Spleen (tissue), 11 donors: ENCODE measurements around the gene SLC66A1. TPM values are rescaled to one million over a fixed set of nuclear protein-coding genes. Genes with fewer than 3 reads are reported as not detected.

Source experiments
- DNase-seq: peaks from one replicate; pipeline ENCODE4 v3.0.0-alpha.2; 2020
- H3K27ac ChIP-seq, 8 donors: fragments of 200-600 bp; sonication (generic) in 7 of 8; 1 replicate in 4 of 8; 2 replicates in 4 of 8; pipeline versions ENCODE4 v1.5.0 to v1.8.0; 2016 to 2021; ENCODE audit warnings: inconsistent platforms in 4 of 8, mild to moderate bottlenecking in 4 of 8, moderate library complexity in 1 of 8
- H3K27me3 ChIP-seq, 7 donors: fragments of 200-600 bp; sonication (generic) in 6 of 7; replicated peaks in 1 of 7; 1 replicate in 4 of 7; 2 replicates in 3 of 7; pipeline versions ENCODE4 v1.5.0 to v1.8.0; 2016 to 2021; ENCODE audit warnings: inconsistent platforms in 3 of 7, mild to moderate bottlenecking in 1 of 7
- H3K36me3 ChIP-seq, 6 donors: fragments of 200-600 bp; sonication (generic) in 5 of 6; 1 replicate in 4 of 6; 2 replicates in 2 of 6; pipeline versions ENCODE4 v1.5.0 to v1.8.0; 2016 to 2021; ENCODE audit warnings: inconsistent platforms in 2 of 6
- H3K4me1 ChIP-seq, 6 donors: fragments of 200-600 bp; sonication (generic) in 5 of 6; 1 replicate in 3 of 6; 2 replicates in 3 of 6; pipeline versions ENCODE4 v1.5.0 to v1.8.0; 2016 to 2021; ENCODE audit warnings: inconsistent platforms in 3 of 6
- H3K4me3 ChIP-seq, 8 donors: fragments of 200-600 bp; sonication (generic) in 7 of 8; 1 replicate in 4 of 8; 2 replicates in 4 of 8; pipeline versions ENCODE4 v1.5.0 to v1.8.0; 2016 to 2021; ENCODE audit warnings: inconsistent platforms in 4 of 8, mild to moderate bottlenecking in 4 of 8, moderate library complexity in 2 of 8
- H3K9me3 ChIP-seq, 8 donors: fragments of 200-600 bp; sonication (generic) in 7 of 8; 1 replicate in 4 of 8; 2 replicates in 4 of 8; pipeline versions ENCODE4 v1.5.0 to v1.8.0; 2016 to 2021; ENCODE audit warnings: inconsistent platforms in 4 of 8
- POLR2A ChIP-seq, 3 donors: fragments of 450-650 bp; IDR thresholded peaks; one replicate each; pipeline ENCODE4 v1.5.1; 2017; ENCODE audit warnings: antibody characterized with exemption in 3 of 3, mild to moderate bottlenecking in 1 of 3
- POLR2AphosphoS5 ChIP-seq, 3 donors: sonication (generic); formaldehyde crosslinking; IDR thresholded peaks; one replicate each; pipeline ENCODE4 v1.5.1; 2017; ENCODE audit warnings: antibody characterized with exemption in 3 of 3
- WGBS, 5 donors: extraction: QIAGEN DNeasy Blood & Tissue Kit in 3 of 5; methylation state at CpG; one replicate each; pipeline versions ENCODE4 v1.1.5 to v1.1.7; 2013 to 2018; 5-methylcytosine and 5-hydroxymethylcytosine counted together
- intact Hi-C: fragments of 100-400 bp; cut with DNase I; formaldehyde crosslinking; loops from one replicate; pipeline ENCODE4 v1.15.0; 2023; ENCODE audit warnings: low total_unique reads
- polyA plus RNA-seq, 3 donors: library from polyadenylated mRNA; stranded (reverse); fragments of 200-250 nt; gene quantifications; one replicate each; pipeline ENCODE4 v1.2.1, GENCODE V29; 2013
- small RNA-seq, 4 donors: library from RNA; depleted of rRNA; stranded (forward); fragments of <200 nt; gene quantifications; one replicate each; pipeline ENCODE3, GENCODE V24; 2016
- total RNA-seq, 7 donors: library from RNA; depleted of rRNA in 3 of 7; stranded (reverse); fragments of >200 nt in 3 of 7; fragmentation: NEBNext Ultra II Directional in 4 of 7; extraction: Animal tissue kit (Norgen Biotek cat#: 25700) in 4 of 7; gene quantifications; one replicate each; pipeline versions ENCODE4 v1.1.0 to v1.2.1, GENCODE V29; 2016 to 2021
- TF ChIP-seq, protein P1 (sequence below), 11 experiments: fragments of 200-600 bp in 7 of 11; fragments of 450-650 bp in 4 of 11; sonication (generic) in 4 of 11; IDR thresholded peaks in 8 of 11; conservative IDR thresholded peaks in 3 of 11; 1 replicate in 7 of 11; 2 replicates in 4 of 11; pipeline versions ENCODE4 v1.4.0 to v1.8.0; 2016 to 2021; ENCODE audit warnings: antibody characterized with exemption in 11 of 11, inconsistent platforms in 4 of 11, mild to moderate bottlenecking in 1 of 11
- donor health status: healthy with polysubstance abuse.
- donor health status: DM: no; HTN: no; CAD: no; lungs with moderate emphysema.
- donor health status: DM: no; HTN: no; CAD: no.
- donor health status: Bipolar disorder and iron deficiency.
- donor health status: healthy.
- donor health status: DM: no; HTN: no; CAD: no.
- donor health status: DM: yes; HTN: yes; CAD: no.

The SLC66A1 gene
- total and polyA plus RNA-seq, 10 donors: 9.6 to 20.9 (median 13.9) TPM

DNA sequence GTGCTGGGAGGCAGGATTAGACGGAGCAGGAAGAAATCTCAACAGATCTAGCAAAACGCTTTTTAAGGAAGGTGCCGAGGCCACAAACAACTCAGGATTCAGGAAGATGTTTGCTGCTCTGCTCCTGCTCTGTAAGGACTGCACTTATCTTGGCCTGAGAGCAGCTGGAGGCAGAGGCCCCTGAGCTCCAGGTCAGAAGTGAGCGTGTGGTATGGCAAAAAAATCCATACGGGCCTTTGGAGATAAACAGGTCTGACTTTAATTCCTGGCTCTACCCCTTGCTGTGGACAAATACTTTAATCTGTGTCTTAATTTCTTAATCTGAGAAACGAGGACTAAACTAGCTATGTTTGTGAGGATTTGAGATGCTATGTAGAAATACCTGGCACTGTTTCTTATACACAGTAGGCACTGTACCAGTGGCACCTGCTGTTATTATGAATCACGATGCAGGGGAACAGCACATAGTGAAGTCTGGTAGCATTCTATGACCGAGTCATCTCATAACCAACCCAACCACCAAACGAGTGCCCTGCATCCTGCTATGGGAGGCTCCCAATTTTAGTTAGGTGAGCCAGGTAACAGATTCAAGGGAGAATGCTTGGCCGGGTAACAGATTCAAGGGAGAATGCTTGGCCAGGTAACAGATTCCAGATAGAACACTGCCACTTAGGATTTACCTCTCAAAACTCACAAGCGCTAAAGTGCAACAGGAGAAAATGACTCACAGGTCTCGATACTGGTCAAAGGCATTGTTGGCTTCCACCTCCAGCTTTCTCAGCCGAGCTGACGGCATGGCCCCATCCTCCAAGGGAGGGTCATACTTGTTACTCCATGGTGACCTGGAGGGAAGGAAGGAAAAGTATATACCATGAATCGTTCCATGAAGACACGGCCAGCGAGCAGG is 65.9 kb downstream of the SLC66A1 start:
- H3K27ac ChIP-seq: no peak overlapping the region

More for the DNA sequence above, 65.9 kb downstream of the SLC66A1 start:
- no peak for TF ChIP-seq POLR2A (IDR thresholded peaks at IDR 0.05)
- TF ChIP-seq, protein P1, sequence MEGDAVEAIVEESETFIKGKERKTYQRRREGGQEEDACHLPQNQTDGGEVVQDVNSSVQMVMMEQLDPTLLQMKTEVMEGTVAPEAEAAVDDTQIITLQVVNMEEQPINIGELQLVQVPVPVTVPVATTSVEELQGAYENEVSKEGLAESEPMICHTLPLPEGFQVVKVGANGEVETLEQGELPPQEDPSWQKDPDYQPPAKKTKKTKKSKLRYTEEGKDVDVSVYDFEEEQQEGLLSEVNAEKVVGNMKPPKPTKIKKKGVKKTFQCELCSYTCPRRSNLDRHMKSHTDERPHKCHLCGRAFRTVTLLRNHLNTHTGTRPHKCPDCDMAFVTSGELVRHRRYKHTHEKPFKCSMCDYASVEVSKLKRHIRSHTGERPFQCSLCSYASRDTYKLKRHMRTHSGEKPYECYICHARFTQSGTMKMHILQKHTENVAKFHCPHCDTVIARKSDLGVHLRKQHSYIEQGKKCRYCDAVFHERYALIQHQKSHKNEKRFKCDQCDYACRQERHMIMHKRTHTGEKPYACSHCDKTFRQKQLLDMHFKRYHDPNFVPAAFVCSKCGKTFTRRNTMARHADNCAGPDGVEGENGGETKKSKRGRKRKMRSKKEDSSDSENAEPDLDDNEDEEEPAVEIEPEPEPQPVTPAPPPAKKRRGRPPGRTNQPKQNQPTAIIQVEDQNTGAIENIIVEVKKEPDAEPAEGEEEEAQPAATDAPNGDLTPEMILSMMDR (IDR thresholded peaks at IDR 0.05 in 8 of 11, conservative IDR thresholded peaks at IDR 0.05 in 3 of 11): no peak
- no peak for TF ChIP-seq POLR2AphosphoS5 (IDR thresholded peaks at IDR 0.05)
- no peaks in the 10 kb centered on the region for H3K9me3 ChIP-seq
- H3K4me1 ChIP-seq: peaks cover 0 to 20% (median 1%) of the 10 kb centered on the region in 6 donors
- intact Hi-C loops: no loop called here
- whole genome bisulfite sequencing, 5 donors: 90 to 96% (median 92%) methylated on average over 17 of the region's 17 CpGs
- H3K4me3 ChIP-seq: no peak overlapping the region
- H3K36me3 ChIP-seq: peaks cover 0 to 100% (median 82%) of the 10 kb centered on the region in 6 donors
- no peak for DNase-seq
- H3K27me3 ChIP-seq: no peaks in the 10 kb centered on the region

Small RNAs within 50 kb of the gene (small RNA-seq; reads per million reads assigned to genes)
- gene RNU6-1099P: 0 reads per million in 4 donors

Other genes starting within 250 kb of the SLC66A1 start
- gene UBR4, start 102.1 kb upstream of the SLC66A1 start, total RNA-seq: 100 to 1,000 TPM; 141 to 177 (median 152) TPM
- gene UBR4, start 102.1 kb upstream of the SLC66A1 start, polyA plus RNA-seq: 100 to 1,000 TPM in 2 of 3 donors, 10 to 100 TPM in 1; 72.5 to 184 (median 128) TPM
- 10 to 100 TPM; 20.9 to 45.6 (median 32.2) TPM for gene EMC1, start 60.8 kb upstream of the SLC66A1 start, total RNA-seq
- gene EMC1, start 60.8 kb upstream of the SLC66A1 start, polyA plus RNA-seq: 1 to 10 TPM; 5.1 to 9.7 (median 5.6) TPM
- 10 to 100 TPM; 12.1 to 31.6 (median 20.7) TPM for gene MRTO4, start 60.5 kb upstream of the SLC66A1 start, total RNA-seq
- 10 to 100 TPM; 41.3 to 44.1 (median 43.2) TPM for gene MRTO4, start 60.5 kb upstream of the SLC66A1 start, polyA plus RNA-seq
- 1 to 10 TPM in 4 of 7 donors, under 1 TPM in 3; 0.60 to 2.2 (median 1.4) TPM for gene AKR7A3, start 23.6 kb upstream of the SLC66A1 start, total RNA-seq
- 1 to 10 TPM in 2 of 3 donors, under 1 TPM in 1; 0.55 to 1.8 (median 1.0) TPM for gene AKR7A3, start 23.6 kb upstream of the SLC66A1 start, polyA plus RNA-seq
- 10 to 100 TPM; 31.4 to 68.4 (median 34.6) TPM for gene AKR7A2, start 182 bp upstream of the SLC66A1 start, total RNA-seq
- gene AKR7A2, start 182 bp upstream of the SLC66A1 start, polyA plus RNA-seq: 10 to 100 TPM; 14.6 to 35.5 (median 28.6) TPM
- 100 to 1,000 TPM; 139 to 386 (median 302) TPM for gene CAPZB, start 173.2 kb downstream of the SLC66A1 start, total RNA-seq
- 100 to 1,000 TPM; 221 to 281 (median 274) TPM for gene CAPZB, start 173.2 kb downstream of the SLC66A1 start, polyA plus RNA-seq